Measurements from ENCODE around the gene TAF1A. TPM values are rescaled to one million over a fixed set of nuclear protein-coding genes. Genes with fewer than 3 reads are reported as not detected.

TAF1A gene
- total RNA-seq, 1 experiment from 2014 or later: 19.3 TPM

DNA sequence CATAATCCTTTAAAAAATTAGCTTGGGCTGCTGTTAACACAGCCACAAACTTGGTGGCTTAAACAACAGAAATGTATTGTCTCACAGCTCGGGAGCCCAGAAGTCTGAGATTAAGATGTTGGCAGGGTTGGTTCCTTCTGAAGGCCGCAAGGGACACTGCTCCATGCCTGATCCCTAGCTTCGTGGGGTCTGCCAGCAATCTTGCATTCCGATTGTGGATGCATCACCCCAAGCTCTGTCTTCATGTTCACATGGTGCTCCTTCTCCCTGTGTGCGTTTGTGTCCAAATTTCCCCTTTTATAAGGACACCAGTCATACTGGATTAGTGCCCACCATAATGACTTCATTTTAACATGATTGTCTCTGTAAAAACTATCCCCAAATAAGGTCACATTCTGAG, 36.9 kb downstream of the TAF1A start:
- TF ChIP-seq, protein P1, sequence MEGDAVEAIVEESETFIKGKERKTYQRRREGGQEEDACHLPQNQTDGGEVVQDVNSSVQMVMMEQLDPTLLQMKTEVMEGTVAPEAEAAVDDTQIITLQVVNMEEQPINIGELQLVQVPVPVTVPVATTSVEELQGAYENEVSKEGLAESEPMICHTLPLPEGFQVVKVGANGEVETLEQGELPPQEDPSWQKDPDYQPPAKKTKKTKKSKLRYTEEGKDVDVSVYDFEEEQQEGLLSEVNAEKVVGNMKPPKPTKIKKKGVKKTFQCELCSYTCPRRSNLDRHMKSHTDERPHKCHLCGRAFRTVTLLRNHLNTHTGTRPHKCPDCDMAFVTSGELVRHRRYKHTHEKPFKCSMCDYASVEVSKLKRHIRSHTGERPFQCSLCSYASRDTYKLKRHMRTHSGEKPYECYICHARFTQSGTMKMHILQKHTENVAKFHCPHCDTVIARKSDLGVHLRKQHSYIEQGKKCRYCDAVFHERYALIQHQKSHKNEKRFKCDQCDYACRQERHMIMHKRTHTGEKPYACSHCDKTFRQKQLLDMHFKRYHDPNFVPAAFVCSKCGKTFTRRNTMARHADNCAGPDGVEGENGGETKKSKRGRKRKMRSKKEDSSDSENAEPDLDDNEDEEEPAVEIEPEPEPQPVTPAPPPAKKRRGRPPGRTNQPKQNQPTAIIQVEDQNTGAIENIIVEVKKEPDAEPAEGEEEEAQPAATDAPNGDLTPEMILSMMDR (conservative IDR thresholded peaks at IDR 0.05; ENCODE audit: low read depth, low read length): no peak
- no peak for TF ChIP-seq EZH2 (IDR thresholded peaks at IDR 0.05; ENCODE audit: borderline replicate concordance, low read depth, low read length, poor library complexity, severe bottlenecking)
- ChIA-PET POLR2A (ENCODE audit: low non-redundant PET) (no interaction called here), CTCF (no interaction called here)
- intact Hi-C loops (cut with micrococcal nuclease; ENCODE audit: unreplicated experiment): no loop called here
- no peak overlapping the region for H3K4me3 ChIP-seq (ENCODE audit: low read depth, low read length, poor library complexity, severe bottlenecking)
- H3K9me3 ChIP-seq (ENCODE audit: low read depth, low read length, poor library complexity, severe bottlenecking): no peaks in the 10 kb centered on the region
- peaks cover 4% of the 10 kb centered on the region for H3K36me3 ChIP-seq (ENCODE audit: insufficient read depth, low read length, poor library complexity, severe bottlenecking)
- no peaks in the 10 kb centered on the region for H3K27me3 ChIP-seq (replicated peaks; ENCODE audit: insufficient read depth, low read depth, low read length, poor library complexity)
- BruUV-seq (replicated peaks): no TSS peak
- no peak overlapping the region for H3K27ac ChIP-seq (ENCODE audit: low read depth, low read length, poor library complexity, severe bottlenecking)
- no peaks in the 10 kb centered on the region for H3K4me1 ChIP-seq (ENCODE audit: insufficient read depth, low read length, poor library complexity, severe bottlenecking)
- no peak for DNase-seq (ENCODE audit: low spot score)

DNA sequence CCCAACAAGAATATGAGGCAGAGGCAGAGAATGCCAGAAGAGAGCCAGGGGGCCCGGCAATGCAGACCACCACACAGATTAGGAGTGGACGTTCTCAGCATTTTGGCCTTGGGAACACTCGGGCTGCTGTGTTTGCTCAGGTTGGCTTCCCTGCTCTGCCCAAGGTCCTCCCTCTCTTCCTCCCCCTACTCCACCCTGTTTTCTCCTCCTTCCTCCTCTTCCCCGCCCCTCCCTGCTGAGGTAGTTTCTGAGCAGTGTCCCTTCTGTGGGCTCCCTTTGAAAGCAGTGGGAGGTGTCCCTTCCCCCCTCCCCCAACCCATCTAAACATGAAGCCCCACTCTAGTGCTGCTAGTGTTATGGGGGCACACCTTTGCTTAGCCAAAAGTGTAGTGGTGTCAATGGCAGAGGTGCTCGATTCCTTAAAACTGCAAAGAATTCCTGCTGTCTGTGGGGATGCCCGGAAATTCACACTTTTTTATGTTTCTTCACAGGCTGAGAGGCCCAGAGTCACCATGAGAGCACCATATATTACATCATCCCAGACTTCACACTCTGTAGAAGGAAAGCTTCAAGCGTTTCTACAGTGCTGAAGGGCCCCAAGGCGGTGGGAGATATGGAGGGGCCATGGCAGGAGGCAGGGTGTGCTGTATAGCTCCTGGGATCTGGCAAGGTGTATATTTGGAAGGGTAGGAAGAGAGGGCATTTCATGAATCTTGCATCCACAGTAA, 41.6 kb downstream of the TAF1A start, which contains the start of gene HHIPL2:
Gene HHIPL2, minus strand, starts transcription at position 161 of the 728 bp plus-strand sequence. Its CDS starts 60 bp downstream, at position 101.
- no peak for DNase-seq (ENCODE audit: low spot score)
- intact Hi-C loops (cut with micrococcal nuclease; ENCODE audit: unreplicated experiment): no loop called here
- Histone ChIP-seq H3K4me3 (ENCODE audit: low read depth, low read length, poor library complexity, severe bottlenecking) (no peak within 1 kb of the TSS), H3K9me3 (ENCODE audit: low read depth, low read length, poor library complexity, severe bottlenecking) (no peaks in the 10 kb centered on the region), H3K27ac (ENCODE audit: low read depth, low read length, poor library complexity, severe bottlenecking) (no peak within 1 kb of the TSS), H3K27me3 (replicated peaks; ENCODE audit: insufficient read depth, low read depth, low read length, poor library complexity) (no peaks in the 10 kb centered on the region), H3K36me3 (ENCODE audit: insufficient read depth, low read length, poor library complexity, severe bottlenecking) (no peaks in the 10 kb centered on the region), H3K4me1 (ENCODE audit: insufficient read depth, low read length, poor library complexity, severe bottlenecking) (peaks cover 10% of the 10 kb centered on the region)
- POLR2A ChIA-PET (ENCODE audit: low non-redundant PET): no interaction called here
- BruUV-seq (replicated peaks): no TSS peak
- CTCF ChIA-PET: no interaction called here
- no peak for TF ChIP-seq EZH2 (IDR thresholded peaks at IDR 0.05; ENCODE audit: borderline replicate concordance, low read depth, low read length, poor library complexity, severe bottlenecking)
- TF ChIP-seq, protein P1 (conservative IDR thresholded peaks at IDR 0.05; ENCODE audit: low read depth, low read length): no peak

DNA sequence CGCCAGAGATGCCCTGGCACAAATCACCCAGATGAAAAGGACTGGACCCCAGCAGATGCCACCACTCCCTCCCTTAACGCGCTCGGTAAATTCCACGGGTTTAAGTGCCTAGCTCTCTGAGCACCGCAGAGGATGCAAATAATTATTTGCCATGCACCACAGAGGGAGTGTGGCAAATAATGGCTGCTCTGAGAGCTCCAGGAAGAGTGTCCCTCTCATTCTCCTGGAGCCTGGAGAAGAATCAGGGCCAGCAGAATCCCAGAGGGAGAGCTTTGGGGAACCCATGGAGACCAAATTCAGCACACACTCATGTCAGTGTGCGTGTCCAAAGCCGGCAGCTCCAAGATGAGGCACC, 42.5 kb downstream of the TAF1A start:
- Histone ChIP-seq H3K9me3 (ENCODE audit: low read depth, low read length, poor library complexity, severe bottlenecking) (no peaks in the 10 kb centered on the region), H3K4me1 (ENCODE audit: insufficient read depth, low read length, poor library complexity, severe bottlenecking) (peaks cover 10% of the 10 kb centered on the region), H3K27me3 (replicated peaks; ENCODE audit: insufficient read depth, low read depth, low read length, poor library complexity) (no peaks in the 10 kb centered on the region), H3K27ac (ENCODE audit: low read depth, low read length, poor library complexity, severe bottlenecking) (no peak overlapping the region), H3K36me3 (ENCODE audit: insufficient read depth, low read length, poor library complexity, severe bottlenecking) (no peaks in the 10 kb centered on the region), H3K4me3 (ENCODE audit: low read depth, low read length, poor library complexity, severe bottlenecking) (no peak overlapping the region)
- ChIA-PET POLR2A (ENCODE audit: low non-redundant PET) (no interaction called here), CTCF (no interaction called here)
- intact Hi-C loops (cut with micrococcal nuclease; ENCODE audit: unreplicated experiment): no loop called here
- no TSS peak for BruUV-seq (replicated peaks)
- TF ChIP-seq, protein P1 (conservative IDR thresholded peaks at IDR 0.05; ENCODE audit: low read depth, low read length): no peak
- TF ChIP-seq EZH2 (IDR thresholded peaks at IDR 0.05; ENCODE audit: borderline replicate concordance, low read depth, low read length, poor library complexity, severe bottlenecking): no peak
- no peak for DNase-seq (ENCODE audit: low spot score)
